HG03066 (cell line): ENCODE measurements around the gene BBS9.

Experiments used
- ATAC-seq: cut with Tn5 transposase; IDR thresholded peaks from one replicate; pipeline ENCODE4 v1.9.1; 2021; ENCODE audit warnings: low read depth; ENCODE audit not compliant: unreplicated experiment

The BBS9 gene

GRCh38 chr7:33118383-33118782, 11.0 kb upstream of the BBS9 start:
- ATAC-seq: no peak

GRCh38 chr7:33127085-33127484, 2.3 kb upstream of the BBS9 start:
- ATAC-seq: no peak

GRCh38 chr7:33128631-33128989, 754 bp upstream of the BBS9 start:
- no peak for ATAC-seq

- ATAC-seq: no peak
Observed at GRCh38 chr7:33129806-33130153, 416 bp downstream of the BBS9 start.

GRCh38 chr7:33130184-33130583, 820 bp downstream of the BBS9 start:
- ATAC-seq: no peak

DNA sequence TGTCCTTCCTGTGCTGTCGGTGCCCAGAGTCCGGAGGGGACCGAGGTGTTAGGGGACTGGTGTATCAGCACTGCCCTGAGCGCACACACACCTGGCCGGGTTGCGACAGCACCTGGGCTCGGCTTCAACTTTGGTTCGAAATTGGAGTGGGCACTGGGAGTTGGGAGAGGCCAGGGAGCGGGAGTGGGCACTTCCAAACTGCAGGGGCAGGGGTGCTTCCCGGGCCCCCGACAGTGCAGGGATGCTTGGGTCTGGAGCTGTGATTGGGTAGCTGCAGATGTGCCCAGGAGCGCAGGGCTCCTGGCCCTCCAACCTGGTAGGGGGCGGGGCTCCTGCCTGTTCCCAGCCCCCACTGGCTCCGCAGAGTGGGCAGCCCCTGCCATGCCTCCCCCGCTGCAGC, 7.7 kb downstream of the BBS9 start:
- ATAC-seq: no peak

DNA sequence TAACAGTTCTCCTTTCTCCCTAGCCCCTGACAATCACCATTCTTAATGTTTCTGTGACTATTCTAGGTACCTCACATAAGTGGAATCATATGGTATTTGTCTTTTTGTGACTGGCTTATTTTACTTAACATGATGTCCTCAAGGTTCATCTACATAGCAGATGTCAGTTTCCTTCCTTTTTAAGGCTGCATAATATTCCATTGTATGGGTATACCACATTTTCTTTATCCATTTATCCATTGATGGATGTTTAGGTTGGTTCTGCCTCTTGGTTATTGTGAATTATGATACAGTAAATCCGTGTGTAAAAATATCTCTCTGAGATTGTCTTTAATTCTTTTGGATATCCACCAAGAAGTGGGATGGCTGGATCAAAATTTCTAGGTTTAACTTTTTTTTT, 13.2 kb downstream of the BBS9 start:
- ATAC-seq: no peak

DNA sequence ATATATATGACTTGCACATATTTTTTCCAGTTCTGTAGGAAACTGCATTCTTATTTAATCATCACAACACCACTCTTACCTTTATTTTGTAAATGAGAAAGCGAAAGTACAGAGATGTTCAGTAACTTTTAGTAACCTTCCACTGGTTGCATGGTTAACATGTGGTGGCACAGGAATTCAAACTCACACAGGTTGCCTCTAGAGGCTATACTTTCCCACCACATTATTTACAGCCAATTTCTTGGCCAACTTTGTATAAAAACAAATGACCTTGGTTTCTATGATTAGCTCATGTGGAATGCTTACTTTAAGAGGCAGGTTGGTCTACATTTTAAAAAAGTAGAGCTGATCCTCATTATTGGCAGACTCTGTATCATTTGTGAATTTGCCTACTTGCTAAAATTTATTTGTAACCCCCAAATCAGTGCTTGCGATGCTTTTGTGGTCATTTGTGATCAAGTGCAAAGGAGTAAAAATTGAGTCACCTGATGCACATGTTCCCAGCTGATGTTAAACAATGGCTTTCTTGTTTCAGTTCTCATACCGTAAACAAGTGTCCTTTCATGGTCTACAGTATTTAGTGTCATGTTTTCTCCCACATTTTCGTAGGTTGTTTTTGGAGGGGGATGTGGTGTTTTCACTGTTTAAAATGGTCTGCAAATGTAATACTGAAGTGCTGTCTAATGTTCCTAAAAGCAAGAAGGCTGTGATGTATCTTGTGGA, 14.8 kb downstream of the BBS9 start:
- ATAC-seq: no peak

GRCh38 chr7:33145156-33145555, 15.8 kb downstream of the BBS9 start:
- ATAC-seq: no peak

- ATAC-seq: no peak
Observed at GRCh38 chr7:33152087-33152486, 22.7 kb downstream of the BBS9 start.

- no peak for ATAC-seq
Observed at GRCh38 chr7:33155811-33156210, 26.4 kb downstream of the BBS9 start.

DNA sequence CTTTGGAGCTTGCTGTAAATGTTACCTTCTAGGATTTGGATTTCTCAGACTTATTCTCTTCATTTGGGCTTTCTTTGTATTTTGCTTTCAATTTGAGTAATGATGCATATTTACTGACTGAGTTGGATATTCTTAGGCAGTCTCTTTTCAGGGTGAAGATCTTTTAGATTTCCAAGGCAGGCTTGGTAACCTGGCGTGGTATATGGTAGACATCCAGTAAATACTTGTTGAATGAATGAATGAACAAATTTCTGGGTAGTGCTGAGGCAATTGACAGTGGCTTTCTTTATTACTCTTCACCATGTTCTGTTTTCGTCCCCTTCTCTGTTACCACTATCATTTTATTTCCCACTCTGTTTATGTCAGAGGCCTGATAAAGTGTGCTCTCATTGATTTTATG, 27.1 kb downstream of the BBS9 start:
- no peak for ATAC-seq

DNA sequence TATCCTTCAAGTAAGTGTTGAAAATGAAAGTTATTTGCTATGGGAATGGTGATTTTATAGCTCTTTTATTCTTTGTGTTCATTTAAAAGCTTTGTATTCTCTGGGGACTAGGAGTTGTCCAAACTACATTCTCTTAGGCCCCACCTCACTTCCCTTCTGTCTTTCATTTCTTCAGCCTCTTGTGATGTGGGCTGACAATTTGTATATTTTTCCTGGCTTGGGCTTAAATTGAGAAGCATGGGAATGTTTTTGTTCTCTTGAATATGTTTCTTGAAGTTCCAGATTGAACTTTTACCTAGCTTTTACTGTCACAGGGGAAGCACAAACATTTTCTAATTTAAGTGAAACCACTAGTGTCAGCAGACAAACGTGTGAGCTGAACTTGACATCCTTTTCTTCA, 27.9 kb downstream of the BBS9 start:
- no peak for ATAC-seq

- ATAC-seq: no peak
Observed at GRCh38 chr7:33157781-33158180, 28.4 kb downstream of the BBS9 start.

DNA sequence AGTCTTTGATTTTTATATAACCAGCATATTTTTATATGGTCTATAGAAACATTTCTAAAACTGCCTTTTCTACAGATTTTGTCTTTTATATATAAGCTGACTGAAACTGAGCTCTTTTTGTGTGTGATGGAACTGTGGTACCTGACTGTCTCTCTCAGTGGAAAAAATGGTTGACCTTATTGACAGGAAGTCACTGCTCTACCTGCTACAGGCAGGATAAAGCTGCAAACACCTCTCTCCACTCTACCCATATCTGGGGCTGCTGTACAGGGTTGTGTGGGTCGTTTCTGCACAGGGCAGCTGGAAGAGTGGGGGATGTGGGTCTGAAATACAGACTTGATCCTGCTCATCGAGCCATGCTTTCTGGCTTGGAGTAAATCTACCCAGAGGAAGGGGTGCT, 48.5 kb downstream of the BBS9 start:
- no peak for ATAC-seq

- ATAC-seq: no peak
Observed at GRCh38 chr7:33179519-33179918, 50.2 kb downstream of the BBS9 start.

- no peak for ATAC-seq
Observed at GRCh38 chr7:33183504-33183903, 54.1 kb downstream of the BBS9 start.

DNA sequence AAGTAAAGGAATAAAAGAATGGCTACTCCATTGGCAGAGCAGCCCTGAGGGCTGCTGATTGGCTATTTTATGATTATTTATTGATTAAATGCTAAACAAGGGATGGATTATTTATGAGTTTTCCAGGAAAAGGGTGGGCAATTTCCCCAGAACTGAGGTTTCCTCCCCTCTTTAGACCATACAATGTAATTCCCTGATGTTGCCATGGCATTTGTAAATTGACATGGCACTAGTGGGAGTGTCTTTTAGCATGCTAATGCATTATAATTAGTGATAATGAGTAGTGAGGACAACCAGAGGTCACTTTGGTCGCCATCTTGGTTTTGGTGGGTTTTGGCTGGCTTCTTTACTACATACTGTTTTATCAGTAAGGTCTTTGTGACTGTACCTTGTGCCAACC, 55.5 kb downstream of the BBS9 start:
- ATAC-seq: no peak

- no peak for ATAC-seq
Observed at GRCh38 chr7:33185786-33186185, 56.4 kb downstream of the BBS9 start.

DNA sequence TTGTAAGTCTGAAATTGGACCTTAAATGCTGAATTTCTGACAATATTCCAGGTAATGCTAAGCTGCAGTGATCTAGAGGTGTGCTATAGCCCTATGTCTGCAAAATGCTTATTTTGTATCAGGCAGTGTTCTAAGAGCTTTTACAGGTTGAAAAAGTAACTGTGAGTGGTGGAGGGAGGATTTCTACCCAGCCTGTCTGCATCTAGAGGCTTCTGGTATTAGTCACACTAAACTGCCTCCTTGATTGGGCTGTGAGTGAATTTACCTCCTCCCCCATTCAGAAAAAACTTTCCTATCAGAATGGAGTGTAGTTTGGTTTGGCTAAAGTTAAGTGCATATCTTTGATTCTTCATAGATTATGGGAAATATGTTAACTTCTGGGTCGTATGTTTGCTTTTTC, 56.8 kb downstream of the BBS9 start:
- ATAC-seq: no peak

- ATAC-seq: no peak
Observed at GRCh38 chr7:33190688-33191304, 61.4 kb downstream of the BBS9 start.

GRCh38 chr7:33191340-33191739, 62.0 kb downstream of the BBS9 start:
- no peak for ATAC-seq
